ENCODE results near the gene NR4A2. TPM values are rescaled to one million over a fixed set of nuclear protein-coding genes. Genes with fewer than 3 reads are reported as not detected.

Gene NR4A2
- total and polyA plus RNA-seq, 2 donors from 2014 or later = 2.4 to 3.1 TPM

DNA sequence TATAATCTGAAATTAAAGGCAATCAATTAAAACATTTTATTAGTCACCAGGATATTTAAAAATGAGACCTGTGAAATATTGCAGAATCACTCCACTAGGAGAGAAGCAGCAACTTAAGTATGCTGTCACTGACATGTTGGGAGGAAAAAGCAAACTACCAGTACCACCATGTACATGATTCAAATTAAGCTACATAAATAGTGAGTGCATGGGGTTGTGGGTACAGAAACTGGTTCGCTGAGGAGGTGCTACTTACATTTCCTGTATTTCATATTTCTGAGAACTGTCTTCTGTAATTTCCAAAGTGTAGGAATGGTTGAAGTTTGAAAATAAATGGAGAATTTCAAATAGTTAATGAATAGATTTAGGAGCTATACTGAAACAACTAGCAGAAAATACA, 7.9 kb upstream of the NR4A2 start:
- DNase-seq (no peak), FAIRE-seq (no peak)
- Histone ChIP-seq H3K36me3 (ENCODE audit: control insufficient read depth in 2 of 3, insufficient read depth in 3 of 3, low read length in 3 of 3) (no peaks in the 10 kb centered on the region), H3K4me3 (ENCODE audit: low read length in 3 of 3) (no peak overlapping the region), H3K9me3 (ENCODE audit: control insufficient read depth in 2 of 3, insufficient read depth in 1 of 3, low read length in 3 of 3) (no peaks in the 10 kb centered on the region), H3K27me3 (ENCODE audit: control insufficient read depth, insufficient read depth, low read length) (no peaks in the 10 kb centered on the region), H3K4me1 (ENCODE audit: control insufficient read depth in 2 of 3, insufficient read depth in 2 of 3, low read depth in 1 of 3, low read length in 3 of 3) (peaks cover 0 to 3% (median 0%) of the 10 kb centered on the region in 3 donors), H3K27ac (ENCODE audit: low read depth in 2 of 2, low read length in 2 of 2) (no peak overlapping the region), H3K9ac (ENCODE audit: low read length in 3 of 3) (no peak overlapping the region)
- TF ChIP-seq, protein P1, sequence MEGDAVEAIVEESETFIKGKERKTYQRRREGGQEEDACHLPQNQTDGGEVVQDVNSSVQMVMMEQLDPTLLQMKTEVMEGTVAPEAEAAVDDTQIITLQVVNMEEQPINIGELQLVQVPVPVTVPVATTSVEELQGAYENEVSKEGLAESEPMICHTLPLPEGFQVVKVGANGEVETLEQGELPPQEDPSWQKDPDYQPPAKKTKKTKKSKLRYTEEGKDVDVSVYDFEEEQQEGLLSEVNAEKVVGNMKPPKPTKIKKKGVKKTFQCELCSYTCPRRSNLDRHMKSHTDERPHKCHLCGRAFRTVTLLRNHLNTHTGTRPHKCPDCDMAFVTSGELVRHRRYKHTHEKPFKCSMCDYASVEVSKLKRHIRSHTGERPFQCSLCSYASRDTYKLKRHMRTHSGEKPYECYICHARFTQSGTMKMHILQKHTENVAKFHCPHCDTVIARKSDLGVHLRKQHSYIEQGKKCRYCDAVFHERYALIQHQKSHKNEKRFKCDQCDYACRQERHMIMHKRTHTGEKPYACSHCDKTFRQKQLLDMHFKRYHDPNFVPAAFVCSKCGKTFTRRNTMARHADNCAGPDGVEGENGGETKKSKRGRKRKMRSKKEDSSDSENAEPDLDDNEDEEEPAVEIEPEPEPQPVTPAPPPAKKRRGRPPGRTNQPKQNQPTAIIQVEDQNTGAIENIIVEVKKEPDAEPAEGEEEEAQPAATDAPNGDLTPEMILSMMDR (IDR thresholded peaks at IDR 0.05; ENCODE audit: borderline replicate concordance, extremely low read depth, insufficient read depth) = no peak
- intact Hi-C loops (cut with DNase I) = no loop called here

DNA sequence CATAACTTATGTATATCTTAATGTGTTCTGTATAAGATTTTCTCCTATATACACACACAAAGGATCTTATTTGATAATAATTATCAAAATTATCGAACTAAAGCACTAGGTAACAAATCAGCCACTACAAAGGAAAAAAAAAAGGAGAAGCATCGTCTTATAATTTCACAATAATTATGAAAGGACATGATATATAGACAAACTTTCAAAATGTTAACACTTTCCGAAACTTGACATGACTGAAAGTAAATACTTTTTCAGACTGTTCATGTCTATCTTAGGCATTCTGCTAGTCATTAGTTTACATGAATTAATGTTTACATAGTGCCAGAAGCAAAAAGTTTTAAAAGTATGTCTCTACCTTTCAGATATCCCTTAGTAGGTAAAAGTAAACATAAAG, 7.3 kb upstream of the NR4A2 start:
- Histone ChIP-seq H3K9ac (ENCODE audit: low read length in 3 of 3) (no peak overlapping the region), H3K4me3 (ENCODE audit: low read length in 3 of 3) (no peak overlapping the region), H3K9me3 (ENCODE audit: control insufficient read depth in 2 of 3, insufficient read depth in 1 of 3, low read length in 3 of 3) (no peaks in the 10 kb centered on the region), H3K27me3 (ENCODE audit: control insufficient read depth, insufficient read depth, low read length) (no peaks in the 10 kb centered on the region), H3K27ac (ENCODE audit: low read depth in 2 of 2, low read length in 2 of 2) (no peak overlapping the region), H3K4me1 (ENCODE audit: control insufficient read depth in 2 of 3, insufficient read depth in 2 of 3, low read depth in 1 of 3, low read length in 3 of 3) (peaks cover 0 to 3% (median 0%) of the 10 kb centered on the region in 3 donors), H3K36me3 (ENCODE audit: control insufficient read depth in 2 of 3, insufficient read depth in 3 of 3, low read length in 3 of 3) (no peaks in the 10 kb centered on the region)
- no peak for FAIRE-seq
- intact Hi-C loops (cut with DNase I) = no loop called here
- TF ChIP-seq, protein P1 (IDR thresholded peaks at IDR 0.05; ENCODE audit: borderline replicate concordance, extremely low read depth, insufficient read depth) = no peak
- DNase-seq = no peak

DNA sequence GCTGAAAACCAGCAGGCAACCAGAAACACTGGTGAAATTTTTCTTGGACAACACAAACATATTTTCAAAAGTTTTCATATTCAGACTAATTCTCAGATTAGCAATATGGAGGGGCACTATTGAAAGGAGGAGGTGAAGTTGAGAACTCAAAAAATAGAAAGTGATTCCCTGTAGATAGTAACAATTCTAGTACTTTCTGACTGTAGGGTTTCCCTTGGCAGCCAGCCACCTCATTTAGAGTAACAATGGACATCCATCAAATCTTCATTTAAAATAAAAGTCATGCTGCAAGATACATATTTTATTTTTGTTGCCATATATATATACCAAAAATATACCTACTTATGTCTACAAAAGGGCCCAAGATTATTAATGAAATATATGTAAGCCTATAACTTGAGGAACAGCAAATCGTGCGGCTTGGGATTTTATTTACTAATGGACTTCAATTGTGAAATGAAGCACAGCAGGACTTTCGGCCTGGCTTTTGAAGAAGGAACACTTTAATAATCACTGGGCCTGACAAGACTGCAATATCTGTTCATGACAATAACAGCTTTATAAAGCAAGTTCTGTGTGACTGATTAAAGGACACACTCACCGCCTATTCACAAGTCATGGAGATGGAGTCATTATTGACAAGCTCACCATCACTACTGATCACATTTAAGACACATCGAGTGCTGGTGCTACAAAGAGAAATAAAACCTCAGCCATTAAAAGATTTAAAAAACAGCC, 6.8 kb upstream of the NR4A2 start:
- intact Hi-C loops (cut with DNase I) = no loop called here
- TF ChIP-seq, protein P1 (IDR thresholded peaks at IDR 0.05; ENCODE audit: borderline replicate concordance, extremely low read depth, insufficient read depth) = no peak
- no peak overlapping the region for H3K4me3 ChIP-seq (ENCODE audit: low read length in 3 of 3)
- H3K36me3 ChIP-seq (ENCODE audit: control insufficient read depth in 2 of 3, insufficient read depth in 3 of 3, low read length in 3 of 3) = no peaks in the 10 kb centered on the region
- FAIRE-seq (no peak), DNase-seq (no peak)
- H3K4me1 ChIP-seq (ENCODE audit: control insufficient read depth in 2 of 3, insufficient read depth in 2 of 3, low read depth in 1 of 3, low read length in 3 of 3) = peaks cover 0 to 3% (median 0%) of the 10 kb centered on the region in 3 donors
- no peaks in the 10 kb centered on the region for H3K9me3 ChIP-seq (ENCODE audit: control insufficient read depth in 2 of 3, insufficient read depth in 1 of 3, low read length in 3 of 3)
- H3K27ac ChIP-seq (ENCODE audit: low read depth in 2 of 2, low read length in 2 of 2) = no peak overlapping the region
- no peak overlapping the region for H3K9ac ChIP-seq (ENCODE audit: low read length in 3 of 3)
- H3K27me3 ChIP-seq (ENCODE audit: control insufficient read depth, insufficient read depth, low read length) = no peaks in the 10 kb centered on the region
